ENCODE data around the gene PTPRN2. TPM values are rescaled to one million over a fixed set of nuclear protein-coding genes. Genes with fewer than 3 reads are reported as not detected.

Gene PTPRN2
- total and polyA plus RNA-seq, 8 donors, result 12.2 to 49.2 (median 31.8) TPM

DNA sequence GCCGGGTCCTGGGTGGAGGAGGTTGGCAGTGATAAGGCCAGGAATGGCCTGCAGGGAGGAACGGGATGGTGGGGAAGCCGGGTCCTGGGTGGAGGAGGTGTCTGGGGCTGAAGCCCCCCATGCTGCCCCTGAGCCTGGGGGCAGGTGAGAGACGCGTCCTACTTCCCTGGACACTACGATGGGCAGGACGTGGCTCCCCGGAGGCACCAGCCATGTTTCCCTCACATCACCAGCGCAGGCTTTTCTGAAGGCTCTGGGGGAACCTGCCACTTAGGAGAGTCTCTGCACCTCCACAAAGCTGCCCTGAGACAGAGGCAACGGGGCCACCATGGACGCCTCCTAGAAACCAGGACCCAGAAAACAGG is 926.0 kb downstream of the PTPRN2 start:
- no peaks in the 10 kb centered on the region for H3K27me3 ChIP-seq
- no peak overlapping the region for H3K27ac ChIP-seq
- no peaks in the 10 kb centered on the region for H3K4me1 ChIP-seq
- intact Hi-C loops (cut with DNase I), result no loop called here
- H3K4me3 ChIP-seq, result no peak overlapping the region
- TF ChIP-seq, protein P1, sequence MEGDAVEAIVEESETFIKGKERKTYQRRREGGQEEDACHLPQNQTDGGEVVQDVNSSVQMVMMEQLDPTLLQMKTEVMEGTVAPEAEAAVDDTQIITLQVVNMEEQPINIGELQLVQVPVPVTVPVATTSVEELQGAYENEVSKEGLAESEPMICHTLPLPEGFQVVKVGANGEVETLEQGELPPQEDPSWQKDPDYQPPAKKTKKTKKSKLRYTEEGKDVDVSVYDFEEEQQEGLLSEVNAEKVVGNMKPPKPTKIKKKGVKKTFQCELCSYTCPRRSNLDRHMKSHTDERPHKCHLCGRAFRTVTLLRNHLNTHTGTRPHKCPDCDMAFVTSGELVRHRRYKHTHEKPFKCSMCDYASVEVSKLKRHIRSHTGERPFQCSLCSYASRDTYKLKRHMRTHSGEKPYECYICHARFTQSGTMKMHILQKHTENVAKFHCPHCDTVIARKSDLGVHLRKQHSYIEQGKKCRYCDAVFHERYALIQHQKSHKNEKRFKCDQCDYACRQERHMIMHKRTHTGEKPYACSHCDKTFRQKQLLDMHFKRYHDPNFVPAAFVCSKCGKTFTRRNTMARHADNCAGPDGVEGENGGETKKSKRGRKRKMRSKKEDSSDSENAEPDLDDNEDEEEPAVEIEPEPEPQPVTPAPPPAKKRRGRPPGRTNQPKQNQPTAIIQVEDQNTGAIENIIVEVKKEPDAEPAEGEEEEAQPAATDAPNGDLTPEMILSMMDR (IDR thresholded peaks at IDR 0.05), result no peak
- 83 to 87% methylated on average over 11 of the region's 11 CpGs for WGBS, 2 donors
- H3K9me3 ChIP-seq, result no peaks in the 10 kb centered on the region
- DNase-seq (no peak), FAIRE-seq (no peak), ATAC-seq (no peak)
- H3K36me3 ChIP-seq, result no peaks in the 10 kb centered on the region

- FAIRE-seq, result no peak
- H3K9me3 ChIP-seq, result no peaks in the 10 kb centered on the region
- no peak overlapping the region for H3K27ac ChIP-seq
- TF ChIP-seq, protein P1 (IDR thresholded peaks at IDR 0.05), result no peak
- peak in 2 of 6 donors; percentile 6 to 42 for DNase-seq
- no peaks in the 10 kb centered on the region for H3K36me3 ChIP-seq
- intact Hi-C loops (cut with DNase I), result no loop called here
- no peak for ATAC-seq
- no peak overlapping the region for H3K4me3 ChIP-seq
- H3K27me3 ChIP-seq, result no peaks in the 10 kb centered on the region
- 78 to 84% methylated on average over 43 of the region's 43 CpGs for WGBS, 2 donors
- H3K4me1 ChIP-seq, result no peaks in the 10 kb centered on the region
Measured at GRCh38 chr7:157660971-157661610, 926.5 kb downstream of the PTPRN2 start.

GRCh38 chr7:157658851-157659412 is 928.7 kb downstream of the PTPRN2 start:
- H3K27me3 ChIP-seq, result no peaks in the 10 kb centered on the region
- no peaks in the 10 kb centered on the region for H3K9me3 ChIP-seq
- WGBS, 2 donors, result 87 to 90% methylated on average over 19 to 26 of the region's 26 CpGs
- intact Hi-C loops (cut with DNase I), result no loop called here
- ATAC-seq (no peak), DNase-seq (no peak), FAIRE-seq (no peak)
- TF ChIP-seq, protein P1 (IDR thresholded peaks at IDR 0.05), result no peak
- H3K36me3 ChIP-seq, result no peaks in the 10 kb centered on the region
- no peak overlapping the region for H3K27ac ChIP-seq
- no peaks in the 10 kb centered on the region for H3K4me1 ChIP-seq
- H3K4me3 ChIP-seq, result no peak overlapping the region

DNA sequence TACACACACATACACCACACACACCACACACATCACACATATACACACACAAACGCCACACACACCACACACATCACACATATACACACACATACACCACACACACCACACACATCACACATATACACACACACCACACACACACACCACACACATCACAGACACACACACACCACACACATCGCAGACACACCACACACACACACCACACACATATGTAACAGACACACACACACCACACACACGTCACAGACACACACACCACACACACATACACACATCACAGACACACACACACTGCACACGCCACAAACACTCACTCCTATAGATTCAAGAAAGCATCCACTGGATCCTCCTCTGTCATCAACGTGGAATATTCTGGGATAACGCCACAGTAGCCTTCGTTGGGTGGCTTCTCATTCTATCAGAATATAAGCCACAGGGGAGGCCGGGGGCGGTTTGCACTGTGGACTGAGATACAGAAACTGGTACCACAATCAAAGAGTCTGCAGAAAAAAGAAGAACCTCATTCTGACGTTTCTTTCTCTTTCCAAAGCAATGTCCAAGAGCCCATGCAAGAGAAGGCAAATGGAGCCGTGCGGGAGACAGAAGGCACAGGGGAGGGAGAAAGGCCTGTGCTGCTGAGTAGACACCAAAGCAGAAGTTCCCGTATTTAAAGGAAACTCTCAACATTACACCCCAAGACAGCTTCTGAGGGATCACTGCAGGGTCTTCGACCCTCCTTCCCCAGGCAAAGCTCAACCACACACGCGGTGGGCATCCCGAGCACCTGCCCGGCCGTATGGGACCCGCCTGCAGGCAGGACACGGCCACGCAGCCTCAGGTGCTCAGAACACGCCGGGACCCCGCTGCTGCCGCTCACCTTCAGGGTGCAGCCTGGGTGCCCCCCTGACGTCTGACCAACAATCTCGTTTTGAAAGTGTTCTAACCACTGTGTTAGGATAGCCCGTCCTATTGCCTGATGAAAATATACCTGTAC is 929.6 kb downstream of the PTPRN2 start:
- no peak for DNase-seq
- 85 to 90% methylated on average over 28 to 29 of the region's 29 CpGs for WGBS, 2 donors
- Histone ChIP-seq H3K27me3 (no peaks in the 10 kb centered on the region), H3K4me1 (no peaks in the 10 kb centered on the region), H3K9me3 (no peaks in the 10 kb centered on the region), H3K27ac (no peak overlapping the region), H3K36me3 (no peaks in the 10 kb centered on the region), H3K4me3 (no peak overlapping the region)
- ATAC-seq, result no peak
- TF ChIP-seq, protein P1 (IDR thresholded peaks at IDR 0.05), result no peak
- no peak for FAIRE-seq
- intact Hi-C loops (cut with DNase I), result no loop called here
